Sigmoid colon (tissue), 7 donors: ENCODE results near the gene ANKLE1. TPM values are rescaled to one million over a fixed set of nuclear protein-coding genes. Genes with fewer than 3 reads are reported as not detected.

Source experiments
- DNase-seq: peaks from one replicate; pipeline ENCODE4 v3.0.0-alpha.2; 2019
- H3K27ac ChIP-seq, 4 donors: fragments of 200-600 bp; sonication (generic); one replicate each; pipeline ENCODE4 v1.5.1; 2016 to 2019; ENCODE audit warnings: mild to moderate bottlenecking in 1 of 4
- H3K27me3 ChIP-seq, 3 donors: fragments of 200-600 bp; sonication (generic); one replicate each; pipeline ENCODE4 v1.5.1; 2019; ENCODE audit warnings: mild to moderate bottlenecking in 1 of 3
- H3K36me3 ChIP-seq, 4 donors: fragments of 200-600 bp; sonication (generic); one replicate each; pipeline ENCODE4 v1.5.1; 2016 to 2019
- H3K4me1 ChIP-seq, 4 donors: fragments of 200-600 bp; sonication (generic); one replicate each; pipeline ENCODE4 v1.5.1; 2017 to 2019
- H3K4me3 ChIP-seq, 4 donors: fragments of 200-600 bp; sonication (generic); one replicate each; pipeline ENCODE4 v1.5.1; 2017 to 2019; ENCODE audit warnings: mild to moderate bottlenecking in 2 of 4, moderate library complexity in 1 of 4
- H3K9me3 ChIP-seq, 4 donors: fragments of 200-600 bp in 3 of 4; sonication (generic) in 3 of 4; one replicate each; pipeline versions ENCODE4 v1.5.1 to v1.6.1; 2013 to 2019
- EP300 ChIP-seq, 4 donors: sonication (generic); formaldehyde crosslinking; IDR thresholded peaks; one replicate each; pipeline ENCODE4 v1.6.1; 2017; ENCODE audit warnings: antibody characterized with exemption in 4 of 4
- POLR2A ChIP-seq, 2 donors: fragments of 450-650 bp; IDR thresholded peaks; one replicate each; pipeline ENCODE4 v1.6.1; 2016; ENCODE audit warnings: antibody characterized with exemption in 2 of 2, mild to moderate bottlenecking in 2 of 2, moderate library complexity in 2 of 2
- POLR2AphosphoS5 ChIP-seq, 4 donors: sonication (generic); formaldehyde crosslinking; IDR thresholded peaks; one replicate each; pipeline ENCODE4 v1.6.1; 2017; ENCODE audit warnings: antibody characterized with exemption in 4 of 4
- WGBS, 2 donors: extraction: QIAGEN DNeasy Blood & Tissue Kit; methylation state at CpG; one replicate each; pipeline ENCODE4 v1.1.7; 2013; 5-methylcytosine and 5-hydroxymethylcytosine counted together
- intact Hi-C: fragments of 100-400 bp; cut with DNase I; formaldehyde crosslinking; loops from one replicate; pipeline ENCODE4 v1.15.1; 2023
- polyA plus RNA-seq, 3 donors: library from polyadenylated mRNA; stranded (reverse); fragments of 200-250 nt; gene quantifications; one replicate each; pipeline ENCODE4 v1.2.3, GENCODE V29; 2013
- total RNA-seq, 4 donors: library from RNA; depleted of rRNA; stranded (reverse); fragments of >200 nt; gene quantifications; one replicate each; pipeline ENCODE4 v1.1.0, GENCODE V29; 2016
- TF ChIP-seq, protein P1 (sequence below), 4 experiments: fragments of 450-650 bp in 3 of 4; fragments of 200-600 bp in 1 of 4; IDR thresholded peaks; one replicate each; pipeline ENCODE4 v1.5.1; 2016 to 2019; ENCODE audit warnings: antibody characterized with exemption in 4 of 4, mild to moderate bottlenecking in 3 of 4, moderate library complexity in 2 of 4
- donor health status: healthy with polysubstance abuse.
- donor health status: Bipolar disorder and iron deficiency.
- donor health status: healthy.

The ANKLE1 gene
- total and polyA plus RNA-seq, 7 donors: 0.49 to 1.3 (median 0.71) TPM; not detected in 2

DNA sequence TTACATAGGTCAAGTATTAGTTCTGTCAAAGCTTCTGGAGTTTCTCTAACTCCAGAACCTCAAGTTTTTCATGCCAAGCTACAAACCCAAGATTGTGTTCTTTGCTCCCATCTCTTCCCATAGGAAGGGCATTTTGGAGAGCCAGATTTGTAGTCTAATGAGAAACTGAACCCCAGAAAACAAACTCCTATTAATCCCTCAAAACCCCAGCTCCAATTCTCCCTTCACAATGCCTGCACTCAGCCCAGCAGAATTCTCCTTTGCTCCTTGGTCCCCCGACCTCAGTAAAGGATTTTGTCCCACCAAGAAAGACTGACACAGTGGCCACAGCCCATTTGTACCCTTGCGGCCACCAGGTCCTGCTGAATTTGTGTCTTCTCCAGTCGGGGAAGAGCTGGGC lies 25.6 kb upstream of the ANKLE1 start:
- Histone ChIP-seq H3K4me1 (no peaks in the 10 kb centered on the region), H3K27ac (no peak overlapping the region), H3K27me3 (no peaks in the 10 kb centered on the region), H3K4me3 (no peak overlapping the region), H3K9me3 (peaks cover 0 to 5% (median 0%) of the 10 kb centered on the region in 4 donors), H3K36me3 (no peaks in the 10 kb centered on the region)
- intact Hi-C loops: no loop called here
- no peak for DNase-seq
- WGBS, 2 donors: 71 to 84% methylated on average over 3 of the region's 3 CpGs
- TF ChIP-seq, protein P1, sequence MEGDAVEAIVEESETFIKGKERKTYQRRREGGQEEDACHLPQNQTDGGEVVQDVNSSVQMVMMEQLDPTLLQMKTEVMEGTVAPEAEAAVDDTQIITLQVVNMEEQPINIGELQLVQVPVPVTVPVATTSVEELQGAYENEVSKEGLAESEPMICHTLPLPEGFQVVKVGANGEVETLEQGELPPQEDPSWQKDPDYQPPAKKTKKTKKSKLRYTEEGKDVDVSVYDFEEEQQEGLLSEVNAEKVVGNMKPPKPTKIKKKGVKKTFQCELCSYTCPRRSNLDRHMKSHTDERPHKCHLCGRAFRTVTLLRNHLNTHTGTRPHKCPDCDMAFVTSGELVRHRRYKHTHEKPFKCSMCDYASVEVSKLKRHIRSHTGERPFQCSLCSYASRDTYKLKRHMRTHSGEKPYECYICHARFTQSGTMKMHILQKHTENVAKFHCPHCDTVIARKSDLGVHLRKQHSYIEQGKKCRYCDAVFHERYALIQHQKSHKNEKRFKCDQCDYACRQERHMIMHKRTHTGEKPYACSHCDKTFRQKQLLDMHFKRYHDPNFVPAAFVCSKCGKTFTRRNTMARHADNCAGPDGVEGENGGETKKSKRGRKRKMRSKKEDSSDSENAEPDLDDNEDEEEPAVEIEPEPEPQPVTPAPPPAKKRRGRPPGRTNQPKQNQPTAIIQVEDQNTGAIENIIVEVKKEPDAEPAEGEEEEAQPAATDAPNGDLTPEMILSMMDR (IDR thresholded peaks at IDR 0.05): no peak
- no peak for TF ChIP-seq POLR2A (IDR thresholded peaks at IDR 0.05)
- TF ChIP-seq EP300 (IDR thresholded peaks at IDR 0.05): no peak
- no peak for TF ChIP-seq POLR2AphosphoS5 (IDR thresholded peaks at IDR 0.05)

DNA sequence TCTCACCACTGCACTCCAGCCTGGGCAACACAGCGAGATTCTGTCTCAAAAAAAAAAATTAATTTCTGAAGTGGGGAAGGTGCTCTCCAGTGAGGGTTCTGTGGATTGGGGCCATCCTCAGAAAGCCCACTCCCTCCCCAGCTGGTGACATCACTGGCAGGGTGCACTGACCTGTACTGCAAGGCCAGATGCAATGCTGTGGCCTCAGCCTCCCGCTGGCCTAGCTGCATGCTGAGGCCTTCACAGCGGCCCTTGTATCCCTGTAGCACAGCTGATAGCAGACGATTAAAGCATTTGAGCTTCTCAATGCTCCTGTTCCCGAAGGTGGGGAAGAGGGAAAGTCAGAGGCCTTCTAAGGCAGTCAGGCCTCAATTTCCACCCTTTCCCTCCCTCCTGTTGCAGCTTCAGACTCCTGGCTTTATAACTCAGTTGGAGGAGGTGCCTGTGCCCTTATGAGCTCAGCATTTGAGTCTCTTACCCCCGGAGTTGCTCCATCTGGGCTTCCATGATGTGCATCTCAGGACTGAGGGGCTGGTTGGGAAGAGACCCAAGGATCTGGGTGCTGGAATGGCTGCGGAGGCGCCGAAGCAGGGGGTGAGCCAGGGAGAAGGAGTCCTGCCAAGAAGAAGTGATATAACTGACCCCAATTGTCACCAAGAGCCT lies 22.5 kb upstream of the ANKLE1 start:
- intact Hi-C loops: no loop called here
- Histone ChIP-seq H3K9me3 (peaks cover 0 to 5% (median 0%) of the 10 kb centered on the region in 4 donors), H3K4me1 (no peaks in the 10 kb centered on the region), H3K27me3 (no peaks in the 10 kb centered on the region), H3K27ac (no peak overlapping the region), H3K4me3 (no peak overlapping the region), H3K36me3 (no peaks in the 10 kb centered on the region)
- no peak for DNase-seq
- 92 to 95% methylated on average over 9 of the region's 9 CpGs for WGBS, 2 donors
- TF ChIP-seq POLR2AphosphoS5 (IDR thresholded peaks at IDR 0.05) (no peak), POLR2A (IDR thresholded peaks at IDR 0.05) (no peak), EP300 (IDR thresholded peaks at IDR 0.05) (no peak)

DNA sequence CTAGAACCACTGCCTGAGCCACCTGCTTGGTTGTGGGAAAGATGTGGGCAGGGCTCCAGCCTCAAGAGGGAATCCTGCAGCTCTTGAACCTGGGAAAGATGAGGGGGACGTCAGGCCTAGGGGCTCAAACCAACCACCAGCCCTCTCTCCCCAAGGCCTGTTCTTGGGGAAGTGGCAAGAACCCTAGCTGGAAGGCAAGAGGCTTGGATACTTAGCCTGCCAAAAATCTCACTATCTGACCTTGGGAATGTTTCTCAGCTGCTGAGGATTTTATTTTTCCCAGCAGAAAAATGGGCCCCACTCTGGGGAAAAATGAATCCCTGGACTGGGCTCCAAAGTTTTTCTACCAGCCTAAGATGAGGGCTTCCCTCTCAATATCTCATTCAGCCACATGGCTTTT lies 21.8 kb upstream of the ANKLE1 start:
- WGBS, 2 donors: 75 to 82% methylated on average over 1 of the region's 1 CpG
- TF ChIP-seq POLR2A (IDR thresholded peaks at IDR 0.05) (no peak), POLR2AphosphoS5 (IDR thresholded peaks at IDR 0.05) (no peak), EP300 (IDR thresholded peaks at IDR 0.05) (no peak)
- TF ChIP-seq, protein P1 (IDR thresholded peaks at IDR 0.05): no peak

DNA sequence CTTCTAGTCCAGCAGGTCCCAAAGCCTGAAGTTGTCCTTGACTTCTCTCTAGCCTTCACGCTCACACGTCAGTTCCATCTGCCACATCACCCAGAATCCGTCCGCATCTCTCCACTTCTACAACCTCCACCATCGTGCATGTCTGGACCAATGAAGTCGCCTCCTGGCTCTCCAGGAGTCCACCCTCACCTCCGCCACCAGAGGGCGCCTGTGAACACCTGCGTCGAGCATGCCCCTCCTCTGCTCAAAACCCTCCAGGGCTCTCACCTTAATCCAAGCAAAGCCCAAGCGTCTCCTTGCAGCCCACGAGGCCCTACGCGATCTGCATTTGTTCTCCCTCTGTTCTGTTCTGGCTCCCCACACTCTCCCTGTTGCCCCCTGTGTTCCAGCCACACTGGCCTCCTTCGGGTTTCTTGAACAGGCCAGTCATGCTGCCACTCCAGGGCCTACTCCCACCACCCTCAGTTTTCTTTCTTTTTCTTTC lies 20.8 kb upstream of the ANKLE1 start:
- H3K27me3 ChIP-seq: no peaks in the 10 kb centered on the region
- TF ChIP-seq, protein P1 (IDR thresholded peaks at IDR 0.05): peak; percentile 79 to 87 (median 80)
- TF ChIP-seq EP300 (IDR thresholded peaks at IDR 0.05) (no peak), POLR2AphosphoS5 (IDR thresholded peaks at IDR 0.05) (peak in 1 of 4 donors; percentile 10)
- peaks cover 0 to 5% (median 0%) of the 10 kb centered on the region in 4 donors for H3K9me3 ChIP-seq
- no peak overlapping the region for H3K4me3 ChIP-seq
- H3K4me1 ChIP-seq: no peaks in the 10 kb centered on the region
- DNase-seq: peak; percentile 89
- WGBS, 2 donors: 8 to 23% methylated on average over 15 of the region's 15 CpGs
- H3K27ac ChIP-seq: no peak overlapping the region
- H3K36me3 ChIP-seq: no peaks in the 10 kb centered on the region
- intact Hi-C loops: no loop called here

More for the DNA sequence above, 21.8 kb upstream of the ANKLE1 start:
- H3K9me3 ChIP-seq: peaks cover 0 to 5% (median 0%) of the 10 kb centered on the region in 4 donors
- no peak overlapping the region for H3K27ac ChIP-seq
- H3K4me1 ChIP-seq: no peaks in the 10 kb centered on the region
- no peak overlapping the region for H3K4me3 ChIP-seq
- no peaks in the 10 kb centered on the region for H3K36me3 ChIP-seq
- intact Hi-C loops: no loop called here
- DNase-seq: no peak
- H3K27me3 ChIP-seq: no peaks in the 10 kb centered on the region

DNA sequence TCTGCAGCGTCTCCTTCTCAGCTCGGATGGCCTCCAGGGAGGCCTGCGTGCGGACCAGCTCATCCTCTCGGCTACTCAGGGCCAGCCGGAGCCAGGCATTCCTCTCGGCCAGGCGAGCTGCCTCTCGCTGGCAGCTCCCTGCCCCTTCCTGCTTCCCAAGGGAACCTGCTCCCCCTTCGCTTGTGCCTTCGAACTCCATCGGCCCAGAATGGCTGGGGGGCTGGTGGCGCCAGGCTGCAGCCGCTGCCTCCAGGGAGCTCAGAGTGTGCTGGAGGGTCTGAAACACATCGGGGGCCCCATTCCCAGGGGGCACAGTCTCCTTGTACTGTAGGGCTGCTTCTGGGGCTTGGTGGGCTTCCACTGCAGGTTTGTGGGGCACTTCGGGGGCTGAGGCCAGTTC lies 19.1 kb upstream of the ANKLE1 start:
- no peak for DNase-seq
- Histone ChIP-seq H3K36me3 (no peaks in the 10 kb centered on the region), H3K27me3 (no peaks in the 10 kb centered on the region), H3K4me3 (no peak overlapping the region), H3K9me3 (peaks cover 0 to 5% (median 0%) of the 10 kb centered on the region in 4 donors), H3K4me1 (peaks cover 0 to 1% (median 0%) of the 10 kb centered on the region in 4 donors), H3K27ac (no peak overlapping the region)
- intact Hi-C loops: no loop called here
- no peak for TF ChIP-seq POLR2A (IDR thresholded peaks at IDR 0.05)
- 84 to 91% methylated on average over 16 of the region's 16 CpGs for WGBS, 2 donors
